Activated CD8-positive, alpha-beta memory T cell treated with anti-CD3 and anti-CD28 coated beads, Interleukin-2, amount 50 U/mL, for 4 hours (primary cell): Measurements from ENCODE around the gene ADRA1B.
"Not testable (repeated sequence)": the region's sequence is repeated elsewhere in the genome, so short reads cannot be mapped to it uniquely, and the experiment has no call there.

Experiments
- DNase-seq: peaks from one replicate; pipeline ENCODE4 v3.0.0-alpha.2; 2020

The ADRA1B gene

GRCh38 chr5:159971931-159972461 lies 55.7 kb downstream of the ADRA1B start:
- no peak for DNase-seq

- no peak for DNase-seq
These were observed 56.5 kb downstream of the ADRA1B start for GRCh38 chr5:159972538-159973362.

GRCh38 chr5:159975462-159976019 lies 59.3 kb downstream of the ADRA1B start:
- no peak for DNase-seq

DNA sequence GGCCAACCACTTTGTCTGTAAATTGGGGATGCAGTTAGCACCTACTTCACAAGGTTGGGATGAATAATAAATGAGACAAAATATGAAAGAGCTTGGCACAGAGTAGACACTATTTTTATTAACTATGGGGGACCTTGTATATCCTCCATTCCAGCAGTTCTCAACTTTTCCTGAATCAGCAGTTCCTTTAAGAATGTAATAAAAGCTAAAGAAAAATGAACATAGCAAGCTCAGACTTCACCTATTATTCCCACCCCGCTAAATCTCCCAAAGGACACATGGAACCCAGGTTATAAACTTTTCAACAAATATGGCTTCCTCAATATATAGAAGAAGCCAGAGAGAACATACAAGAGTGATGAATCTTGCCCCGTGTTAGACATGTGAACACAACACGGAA lies 60.6 kb downstream of the ADRA1B start:
- DNase-seq, result no peak

DNA sequence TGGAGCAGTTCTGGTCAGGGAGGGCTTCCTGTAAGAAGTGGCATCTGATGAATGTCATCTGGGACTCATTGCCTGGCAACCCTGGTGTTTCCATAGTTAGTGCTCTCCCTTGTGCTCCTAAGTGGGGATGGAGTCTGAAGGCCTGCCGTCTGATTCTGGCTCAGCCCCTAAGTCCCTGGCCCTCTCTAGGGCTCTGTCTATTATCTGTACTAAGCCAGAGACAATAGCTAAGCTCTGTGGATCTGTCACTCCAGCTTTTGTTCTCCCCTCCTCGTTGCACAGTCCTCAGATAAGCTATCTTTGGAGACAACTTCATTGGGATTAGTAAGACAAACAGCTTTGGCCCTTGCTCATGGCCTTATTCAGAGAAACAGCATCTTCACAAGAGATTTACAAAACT lies 62.1 kb downstream of the ADRA1B start:
- no peak for DNase-seq

DNA sequence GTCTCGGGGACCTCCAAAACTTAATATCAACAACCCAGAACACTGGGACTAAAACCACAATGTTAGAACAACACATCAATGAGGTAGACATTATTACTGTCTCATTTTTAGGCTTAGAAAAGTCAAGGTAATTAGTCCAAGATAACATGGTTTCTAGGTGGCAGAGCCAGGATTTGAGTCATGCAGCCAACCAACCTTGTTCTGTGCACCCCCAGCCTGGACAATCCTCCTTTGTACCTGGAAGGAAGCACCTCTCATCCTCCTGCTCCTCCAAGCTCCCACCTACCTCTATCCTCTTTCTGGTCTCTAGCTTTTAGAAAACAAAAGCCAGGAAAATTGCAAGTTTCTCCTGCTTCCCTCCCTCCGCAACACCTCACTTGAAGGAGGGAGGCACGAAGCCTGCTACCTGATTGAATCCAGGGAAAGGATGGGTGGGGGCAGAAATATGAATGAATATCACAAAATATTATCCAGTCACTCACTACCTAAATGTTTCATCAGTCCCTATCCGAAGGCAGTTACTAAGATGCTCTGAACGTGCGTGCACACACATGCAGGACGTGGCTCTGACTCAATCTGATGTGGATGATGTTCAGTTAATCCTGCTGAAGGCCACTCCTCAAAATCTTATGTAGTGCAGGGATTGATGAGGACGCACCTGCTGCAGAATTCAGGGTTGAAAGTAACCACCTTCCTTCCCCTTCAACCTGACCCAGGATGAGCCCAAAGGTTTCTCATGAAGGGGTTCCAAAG lies 66.3 kb downstream of the ADRA1B start:
- no peak for DNase-seq

DNA sequence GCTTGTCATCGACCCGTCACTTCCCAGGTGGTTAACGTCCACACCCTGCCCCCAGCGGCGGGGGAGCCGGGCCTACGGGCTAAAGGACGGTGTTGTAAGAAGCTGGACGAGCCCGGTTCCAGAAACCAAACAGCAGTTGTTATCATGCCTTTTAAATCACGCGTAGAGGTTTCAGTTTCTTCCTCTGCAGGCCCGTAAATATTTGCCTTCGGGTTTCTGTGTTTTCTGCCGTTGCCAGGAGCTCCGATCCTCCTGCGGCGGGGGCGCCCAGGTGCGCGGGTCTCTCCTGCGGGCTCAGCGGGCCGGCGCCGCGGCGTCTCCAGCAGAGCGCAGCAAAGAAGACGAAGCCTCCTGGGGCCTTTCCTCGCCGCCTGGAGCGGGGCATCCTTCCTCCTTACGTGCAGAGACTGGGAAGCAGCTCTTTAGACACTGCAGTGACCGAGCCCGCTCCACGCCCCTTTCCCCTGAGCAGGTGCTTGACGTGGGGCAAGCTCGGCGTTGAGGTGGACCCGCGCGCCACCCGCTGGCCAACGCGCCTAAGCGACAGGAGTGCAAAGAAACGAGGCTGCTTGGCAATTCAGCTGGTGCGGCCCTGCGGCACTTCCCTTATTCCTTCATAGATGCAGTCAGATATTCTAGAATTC lies 70.9 kb downstream of the ADRA1B start:
- peak; percentile 74 for DNase-seq

DNA sequence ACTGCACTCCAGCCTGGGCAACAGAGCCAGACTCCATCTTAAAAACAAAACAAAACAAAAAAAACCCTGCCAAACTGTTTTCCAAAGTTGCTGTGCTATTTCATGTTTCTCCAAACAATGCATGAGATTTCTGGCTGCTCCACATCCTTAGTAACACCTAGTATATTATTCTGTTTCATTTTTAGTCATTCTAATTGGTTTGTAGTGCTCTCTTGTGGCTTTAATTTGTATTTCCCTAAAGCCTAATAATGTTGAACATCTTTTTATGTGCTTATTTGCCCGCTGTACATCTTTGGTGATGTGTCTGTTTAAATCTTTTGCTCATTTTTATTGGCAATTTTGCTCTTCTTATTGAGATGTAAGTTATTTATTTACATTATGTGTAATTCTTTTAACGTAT lies 74.2 kb downstream of the ADRA1B start:
- DNase-seq, result no peak

DNA sequence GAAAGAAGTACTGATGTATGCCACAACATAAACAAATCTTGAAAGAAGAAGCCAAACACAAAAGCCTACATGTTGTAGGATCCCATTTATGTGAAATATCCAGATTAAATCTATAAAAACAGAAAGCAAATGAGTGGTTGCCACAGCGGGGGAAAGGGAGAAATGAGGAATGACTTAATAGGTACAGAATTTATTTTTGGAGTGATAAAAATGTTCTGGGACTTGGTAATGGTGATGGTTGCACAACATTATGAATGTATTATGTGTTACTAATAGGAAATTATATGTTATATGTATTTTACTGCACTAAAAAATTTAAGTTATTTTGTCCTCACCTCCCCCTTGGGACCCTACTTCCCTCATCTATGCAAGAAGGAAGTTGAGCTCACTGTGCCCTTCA lies 76.3 kb downstream of the ADRA1B start:
- DNase-seq, result no peak

DNA sequence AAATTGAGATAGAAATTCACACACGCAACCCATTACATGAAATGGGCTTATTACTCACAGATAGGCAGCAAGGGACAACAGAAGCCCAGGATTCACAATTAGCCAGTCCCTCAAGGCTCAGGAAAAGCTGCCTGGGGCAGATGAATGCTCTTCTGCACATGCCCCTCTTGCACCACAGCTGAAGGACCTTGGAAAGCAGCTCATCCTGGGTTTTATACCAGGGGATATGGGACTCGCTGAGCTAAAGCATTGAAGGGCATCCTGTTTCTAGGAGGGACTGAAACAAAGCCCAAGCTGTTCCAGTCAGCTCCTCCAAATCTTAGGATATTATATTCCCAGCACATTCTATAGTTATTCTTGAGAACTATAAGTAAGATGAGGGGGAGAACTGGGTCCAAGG lies 76.9 kb downstream of the ADRA1B start:
- no peak for DNase-seq

DNA sequence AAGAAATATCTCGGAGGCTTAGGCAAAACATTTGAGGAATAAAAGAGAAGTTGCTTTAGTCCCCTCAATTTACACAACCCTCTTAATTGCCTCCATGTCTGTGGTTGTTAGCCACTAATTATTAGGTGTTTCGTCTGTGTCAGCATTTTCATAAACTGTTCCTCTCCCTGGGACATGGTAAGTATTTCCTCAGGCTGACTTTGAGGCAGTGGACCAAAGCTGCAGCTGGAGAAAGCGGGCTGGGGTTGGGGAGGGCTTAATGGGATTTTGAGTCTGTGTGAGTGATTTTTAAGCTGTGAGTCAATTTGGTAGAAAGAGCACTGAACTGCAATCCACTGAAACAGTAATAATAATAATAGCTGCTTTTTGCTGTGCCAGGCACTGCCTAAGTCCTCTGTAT lies 79.6 kb downstream of the ADRA1B start:
- no peak for DNase-seq

DNA sequence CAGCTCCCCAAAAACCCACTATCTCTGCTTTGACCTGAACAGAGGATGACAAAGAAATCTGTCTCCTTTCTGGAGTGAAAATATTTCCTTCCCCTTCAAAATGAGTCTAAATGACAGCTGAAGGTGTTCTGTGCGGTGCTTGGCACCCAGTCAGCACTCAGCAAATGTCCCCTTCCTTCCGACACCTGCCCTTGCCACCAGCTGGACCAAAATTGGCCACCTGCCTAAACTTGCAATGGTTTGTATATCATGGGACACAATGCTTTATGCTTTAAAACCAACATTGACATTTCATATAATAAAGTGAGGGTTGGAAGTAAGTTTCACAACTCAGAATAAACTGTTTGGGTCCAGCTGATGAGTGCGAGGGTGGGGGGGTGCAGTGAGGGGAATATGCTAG lies 85.2 kb downstream of the ADRA1B start:
- no peak for DNase-seq

DNA sequence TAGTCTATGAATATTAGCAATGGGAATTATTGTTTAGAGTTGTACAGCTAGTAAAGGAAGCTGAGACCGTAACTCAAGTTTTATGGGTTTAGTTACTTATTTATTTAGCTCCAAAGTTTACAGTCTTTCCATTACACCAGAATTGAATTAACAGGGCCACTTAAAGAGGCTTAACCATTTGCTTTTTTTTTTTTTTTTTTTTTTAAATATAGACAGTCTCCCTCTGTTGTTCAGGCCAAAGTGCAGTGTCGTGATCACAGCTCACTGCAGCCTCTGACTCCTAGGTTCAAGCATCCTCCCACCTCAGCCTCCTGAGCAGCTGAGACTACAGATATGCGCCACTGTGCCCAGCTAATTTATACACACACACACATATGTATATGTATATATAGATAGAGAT lies 91.2 kb downstream of the ADRA1B start:
- no peak for DNase-seq

DNA sequence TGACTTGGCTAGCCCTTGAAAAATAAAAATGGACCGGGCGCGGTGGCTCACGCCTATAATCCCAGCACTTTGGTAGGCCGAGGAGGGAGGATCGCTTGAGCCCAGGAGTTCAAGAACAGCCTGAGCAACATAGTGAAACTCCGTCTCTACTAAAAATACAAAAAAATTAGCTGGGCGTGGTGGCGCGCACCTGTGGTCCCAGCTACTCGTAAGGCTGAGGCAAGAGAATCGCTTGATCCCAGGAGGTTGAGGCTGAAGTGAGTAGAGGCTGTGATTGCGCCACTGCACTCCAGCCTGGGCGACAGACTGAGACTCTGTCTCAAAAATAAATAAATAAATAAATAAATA lies 92.2 kb downstream of the ADRA1B start:
- not testable (repeated sequence) for DNase-seq

DNA sequence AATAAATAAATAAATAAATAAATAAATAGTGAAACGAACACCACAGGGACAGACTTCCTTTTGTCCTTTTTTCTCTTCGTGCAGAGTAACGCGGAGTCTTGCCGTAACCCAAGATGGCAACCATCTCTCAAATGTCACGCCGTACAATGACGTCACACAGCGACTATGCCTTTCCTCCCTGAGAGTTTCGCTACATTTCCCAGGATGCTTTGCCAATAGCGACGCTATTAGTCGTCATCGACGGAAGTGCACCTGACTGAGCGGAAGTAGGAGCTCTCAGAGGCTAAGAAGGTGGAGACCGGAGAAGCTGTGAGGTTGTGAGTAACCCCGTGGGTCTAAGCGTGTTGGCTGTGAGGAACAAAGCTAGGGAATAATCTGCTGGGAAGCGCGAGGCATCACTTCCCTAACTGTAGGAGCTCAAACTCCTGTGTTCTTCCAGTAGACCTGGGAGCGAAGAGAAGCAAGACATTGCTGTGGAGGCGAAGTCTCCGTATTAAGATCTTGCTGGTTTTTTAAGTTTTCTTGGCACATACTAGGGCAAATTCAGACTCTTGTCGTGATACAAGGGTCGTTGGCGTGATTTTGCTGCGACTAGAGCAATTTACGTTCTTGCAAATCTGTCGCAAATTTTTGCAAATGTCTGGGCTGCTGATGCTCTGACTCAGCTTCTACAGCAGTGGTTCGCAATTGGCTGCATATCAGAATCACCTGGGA lies 92.8 kb downstream of the ADRA1B start, which contains the start of gene TTC1:
Gene TTC1 (plus strand): TSS at position 263 of the 714 bp plus-strand sequence. CDS start 1,390 bp downstream, outside the sequence.
- peak; percentile 90 for DNase-seq

GRCh38 chr5:160009591-160009989 lies 93.3 kb downstream of the ADRA1B start:
- no peak for DNase-seq

DNA sequence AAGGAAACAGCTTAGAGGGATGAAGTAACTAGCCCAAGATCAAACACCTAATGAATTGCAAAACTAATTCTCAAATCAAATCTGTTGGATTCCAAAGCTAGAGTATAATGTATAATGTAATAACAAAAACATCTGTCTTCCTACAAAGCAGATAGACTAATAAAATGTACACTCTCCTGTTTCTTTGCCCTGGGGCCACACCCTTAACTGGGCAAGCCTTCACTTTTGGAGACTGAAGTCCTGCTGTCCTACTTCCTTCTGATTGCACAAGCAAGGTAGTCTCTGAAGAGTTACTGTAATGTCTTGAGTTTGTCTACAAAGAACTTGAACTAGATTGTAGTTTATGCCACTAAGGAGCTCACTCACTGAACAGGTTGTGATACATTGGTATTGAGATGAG lies 95.2 kb downstream of the ADRA1B start:
- DNase-seq, result no peak

DNA sequence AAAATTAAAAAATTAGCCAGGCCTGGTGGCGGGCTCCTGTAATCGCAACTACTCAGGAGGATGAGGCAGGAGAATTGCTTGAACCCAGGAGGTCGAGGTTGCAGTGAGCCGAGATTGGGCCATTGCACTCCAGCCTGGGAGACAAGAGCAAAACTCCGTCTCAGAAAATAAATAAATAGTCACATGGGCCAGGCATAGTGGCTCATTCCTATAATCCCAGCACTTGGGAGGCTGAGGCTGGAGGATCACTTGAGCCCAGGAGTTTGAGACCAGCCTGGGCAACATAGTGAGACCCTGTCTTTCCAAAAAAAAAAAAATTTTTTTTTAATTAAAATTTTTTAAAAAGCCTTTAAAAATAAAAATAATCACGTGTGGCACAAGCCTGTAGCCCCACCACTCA lies 97.9 kb downstream of the ADRA1B start:
- not testable (repeated sequence) for DNase-seq

- no peak for DNase-seq
These were observed 102.8 kb downstream of the ADRA1B start for GRCh38 chr5:160018945-160019625.

DNA sequence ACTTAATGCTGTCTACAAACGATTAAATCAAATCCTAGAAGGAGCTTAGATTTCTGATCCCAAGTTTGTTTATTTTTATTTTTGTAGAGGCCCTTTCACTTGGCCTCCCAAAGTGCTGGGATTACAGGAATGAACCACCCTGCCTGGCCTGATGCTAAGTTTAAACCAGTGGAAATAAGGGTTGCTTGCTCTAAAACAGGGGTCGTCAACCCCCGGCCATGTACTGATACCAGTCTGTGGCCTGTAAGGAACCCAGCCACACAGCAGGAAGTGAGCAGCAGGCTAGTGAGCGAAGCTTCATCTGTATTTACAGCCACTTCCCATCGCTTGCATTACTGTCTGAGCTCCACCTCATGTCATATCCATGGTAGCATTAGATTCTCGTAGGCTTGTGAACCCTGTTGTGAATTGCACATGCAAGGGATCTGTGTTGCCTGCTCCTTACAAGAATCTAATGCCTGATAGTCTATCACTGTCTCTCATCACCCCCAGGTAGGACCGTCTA lies 104.0 kb downstream of the ADRA1B start:
- no peak for DNase-seq

DNA sequence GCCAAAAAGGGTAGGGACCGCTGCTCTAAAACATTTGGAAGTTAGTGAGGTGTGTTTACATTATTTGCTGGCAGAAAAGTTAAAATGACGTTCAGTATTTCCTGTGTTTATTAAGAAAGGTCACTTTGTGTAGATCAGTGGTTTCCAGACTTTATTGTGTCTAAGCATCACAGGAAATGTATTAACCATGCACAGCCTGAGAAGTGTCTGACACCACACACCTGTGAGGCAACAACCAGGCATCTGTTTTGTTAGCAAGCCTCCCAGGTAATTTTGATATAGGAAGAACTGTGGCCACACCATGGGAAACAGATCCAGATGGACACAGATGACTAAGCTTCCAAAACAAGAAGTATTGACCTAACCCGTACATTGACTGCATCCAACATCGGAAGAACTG lies 104.7 kb downstream of the ADRA1B start:
- DNase-seq, result no peak
